T-helper 9 cell (primary cell): ENCODE data around the gene GNS.
"Not testable (repeated sequence)": the region's sequence is repeated elsewhere in the genome, so short reads cannot be mapped to it uniquely, and the experiment has no call there.

Source experiments
- DNase-seq: peaks from one replicate; pipeline ENCODE4 v3.0.0-alpha.2; 2020

The GNS gene

GRCh38 chr12:64694130-64695040, 64.8 kb downstream of the GNS start:
- no peak for DNase-seq

- no peak for DNase-seq
Measured at GRCh38 chr12:64691795-64692583, 67.2 kb downstream of the GNS start.

- DNase-seq, result no peak
Measured at GRCh38 chr12:64691227-64691794, 67.9 kb downstream of the GNS start.

GRCh38 chr12:64690236-64690635, 69.0 kb downstream of the GNS start:
- not testable (repeated sequence) for DNase-seq

- no peak for DNase-seq
Measured at GRCh38 chr12:64688715-64689114, 70.5 kb downstream of the GNS start.

- no peak for DNase-seq
Measured at GRCh38 chr12:64688219-64688618, 71.0 kb downstream of the GNS start.

GRCh38 chr12:64687816-64688215, 71.4 kb downstream of the GNS start:
- no peak for DNase-seq

- no peak for DNase-seq
Measured at GRCh38 chr12:64685605-64686004, 73.6 kb downstream of the GNS start.

GRCh38 chr12:64685050-64685449, 74.2 kb downstream of the GNS start:
- no peak for DNase-seq

GRCh38 chr12:64683816-64684543, 75.2 kb downstream of the GNS start:
- DNase-seq, result no peak

GRCh38 chr12:64682572-64683277, 76.5 kb downstream of the GNS start:
- DNase-seq, result no peak

GRCh38 chr12:64681200-64682052, 77.8 kb downstream of the GNS start:
- no peak for DNase-seq

- no peak for DNase-seq
Measured at GRCh38 chr12:64680235-64680634, 79.0 kb downstream of the GNS start.

GRCh38 chr12:64679487-64680001, 79.7 kb downstream of the GNS start:
- peak; percentile 51 for DNase-seq

GRCh38 chr12:64678835-64679234, 80.4 kb downstream of the GNS start:
- no peak for DNase-seq

GRCh38 chr12:64678248-64678647, 81.0 kb downstream of the GNS start:
- no peak for DNase-seq

- no peak for DNase-seq
Measured at GRCh38 chr12:64675795-64676194, 83.4 kb downstream of the GNS start.

- DNase-seq, result peak; percentile 49
Measured at GRCh38 chr12:64674367-64674922, 84.8 kb downstream of the GNS start.

GRCh38 chr12:64673490-64674169, 85.6 kb downstream of the GNS start:
- no peak for DNase-seq

- DNase-seq, result peak; percentile 35
Measured at GRCh38 chr12:64672925-64673409, 86.2 kb downstream of the GNS start.
